HAP-1 (cell line): ENCODE measurements around the gene CAPN11.
"Not testable (repeated sequence)": the region's sequence is repeated elsewhere in the genome, so short reads cannot be mapped to it uniquely, and the experiment has no call there.

Source experiments
- DNase-seq, 2 experiments: peaks; one replicate each; pipeline ENCODE4 v3.0.0-alpha.2; 2016 to 2020; ENCODE audit warnings: low spot score in 2 of 2
- H3K27me3 ChIP-seq: fragments of 250-450 bp; sonication (Bioruptor Pico); 2 replicates; pipeline ENCODE4 v1.5.1; 2020; ENCODE audit warnings: low read depth, mild to moderate bottlenecking, moderate library complexity
- H3K36me3 ChIP-seq: fragments of 250-450 bp; sonication (Bioruptor Pico); replicated peaks from 2 replicates; pipeline ENCODE4 v1.5.1; 2020; ENCODE audit warnings: mild to moderate bottlenecking
- H3K4me1 ChIP-seq: fragments of 250-450 bp; sonication (Bioruptor Pico); 2 replicates; pipeline ENCODE4 v1.5.1; 2020; ENCODE audit warnings: mild to moderate bottlenecking
- H3K4me3 ChIP-seq: fragments of 250-450 bp; sonication (Bioruptor Pico); 2 replicates; pipeline ENCODE4 v1.5.1; 2020; ENCODE audit warnings: mild to moderate bottlenecking, moderate library complexity
- H3K9me3 ChIP-seq: fragments of 250-450 bp; sonication (Bioruptor Pico); 2 replicates; pipeline ENCODE4 v1.5.1; 2020; ENCODE audit warnings: mild to moderate bottlenecking, moderate library complexity
- in situ Hi-C: fragments of 300-500 bp; cut with MboI; formaldehyde crosslinking; loops from 3 replicates; pipeline ENCODE4 v1.14.3; 2020; ENCODE audit warnings: low sequenced_read_pairs, inconsistent platforms, mixed read lengths

The CAPN11 gene

GRCh38 chr6:44230034-44230675, 71.5 kb downstream of the CAPN11 start:
- in situ Hi-C loops, result no loop called here

DNA sequence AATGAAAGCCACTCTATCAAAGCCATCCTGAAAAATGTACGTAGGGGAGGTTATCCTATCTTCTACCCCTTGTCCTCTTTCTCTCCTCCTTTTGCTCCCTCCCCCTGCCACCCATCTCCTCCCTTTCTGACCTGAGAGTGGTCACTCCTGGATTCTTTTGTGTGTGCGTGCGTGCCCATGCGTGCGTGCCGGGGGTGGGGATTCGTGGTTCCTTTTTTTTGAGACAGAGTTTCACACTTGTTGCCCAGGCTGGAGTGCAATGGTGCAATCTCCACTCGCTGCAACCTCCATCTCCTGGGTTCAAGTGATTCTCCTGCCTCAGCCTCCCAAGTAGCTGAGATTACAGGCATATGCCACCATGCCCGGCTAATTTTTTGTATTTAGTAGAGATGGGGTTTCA, 72.8 kb downstream of the CAPN11 start:
- H3K4me3 ChIP-seq, H3K9me3 ChIP-seq, H3K4me1 ChIP-seq, H3K27me3 ChIP-seq, DNase-seq, in situ Hi-C loops: not testable (repeated sequence)
- H3K36me3 ChIP-seq, result peaks cover 75% of the 10 kb centered on the region

More at GRCh38 chr6:44230034-44230675, 71.5 kb downstream of the CAPN11 start:
- Histone ChIP-seq H3K36me3 (peaks cover 69% of the 10 kb centered on the region), H3K4me1 (peaks cover 7% of the 10 kb centered on the region), H3K4me3 (no peak overlapping the region), H3K27me3 (no peaks in the 10 kb centered on the region), H3K9me3 (no peaks in the 10 kb centered on the region)
- DNase-seq, result no peak

GRCh38 chr6:44232676-44233566, 74.3 kb downstream of the CAPN11 start:
- DNase-seq, result no peak
- in situ Hi-C loops, result no loop called here
- H3K27me3 ChIP-seq, result no peaks in the 10 kb centered on the region
- H3K4me1 ChIP-seq, result peaks cover 6% of the 10 kb centered on the region
- H3K9me3 ChIP-seq, result no peaks in the 10 kb centered on the region
- H3K36me3 ChIP-seq, result peaks cover 70% of the 10 kb centered on the region
- H3K4me3 ChIP-seq, result no peak overlapping the region

DNA sequence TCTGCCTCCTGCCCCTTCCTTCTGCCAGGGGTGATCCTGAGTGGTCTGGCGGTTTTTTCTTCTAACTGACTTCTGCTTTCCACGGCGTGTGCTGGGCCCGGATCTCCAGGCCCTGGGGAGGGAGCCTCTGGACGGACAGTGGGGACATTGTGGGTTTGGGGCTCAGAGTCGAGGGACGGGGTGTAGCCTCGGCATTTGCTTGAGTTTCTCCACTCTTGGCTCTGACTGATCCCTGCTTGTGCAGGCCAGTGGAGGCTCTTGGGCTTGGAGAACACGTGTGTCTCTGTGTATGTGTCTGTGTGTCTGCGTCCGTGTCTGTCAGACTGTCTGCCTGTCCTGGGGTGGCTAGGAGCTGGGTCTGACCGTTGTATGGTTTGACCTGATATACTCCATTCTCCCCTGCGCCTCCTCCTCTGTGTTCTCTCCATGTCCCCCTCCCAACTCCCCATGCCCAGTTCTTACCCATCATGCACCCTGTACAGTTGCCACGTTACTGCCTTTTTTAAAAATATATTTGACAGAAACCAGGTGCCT, 75.0 kb downstream of the CAPN11 start:
- Histone ChIP-seq H3K36me3 (peaks cover 64% of the 10 kb centered on the region), H3K4me1 (peaks cover 6% of the 10 kb centered on the region), H3K4me3 (no peak overlapping the region), H3K9me3 (no peaks in the 10 kb centered on the region), H3K27me3 (no peaks in the 10 kb centered on the region)
- in situ Hi-C loops, result no loop called here
- no peak for DNase-seq
